ENCODE data around the gene RUFY3.
"Not testable (repeated sequence)": the region's sequence is repeated elsewhere in the genome, so short reads cannot be mapped to it uniquely, and the experiment has no call there.

Gene RUFY3, protein sequence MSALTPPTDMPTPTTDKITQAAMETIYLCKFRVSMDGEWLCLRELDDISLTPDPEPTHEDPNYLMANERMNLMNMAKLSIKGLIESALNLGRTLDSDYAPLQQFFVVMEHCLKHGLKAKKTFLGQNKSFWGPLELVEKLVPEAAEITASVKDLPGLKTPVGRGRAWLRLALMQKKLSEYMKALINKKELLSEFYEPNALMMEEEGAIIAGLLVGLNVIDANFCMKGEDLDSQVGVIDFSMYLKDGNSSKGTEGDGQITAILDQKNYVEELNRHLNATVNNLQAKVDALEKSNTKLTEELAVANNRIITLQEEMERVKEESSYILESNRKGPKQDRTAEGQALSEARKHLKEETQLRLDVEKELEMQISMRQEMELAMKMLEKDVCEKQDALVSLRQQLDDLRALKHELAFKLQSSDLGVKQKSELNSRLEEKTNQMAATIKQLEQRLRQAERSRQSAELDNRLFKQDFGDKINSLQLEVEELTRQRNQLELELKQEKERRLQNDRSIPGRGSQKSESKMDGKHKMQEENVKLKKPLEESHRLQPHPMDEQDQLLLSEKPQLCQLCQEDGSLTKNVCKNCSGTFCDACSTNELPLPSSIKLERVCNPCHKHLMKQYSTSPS

DNA sequence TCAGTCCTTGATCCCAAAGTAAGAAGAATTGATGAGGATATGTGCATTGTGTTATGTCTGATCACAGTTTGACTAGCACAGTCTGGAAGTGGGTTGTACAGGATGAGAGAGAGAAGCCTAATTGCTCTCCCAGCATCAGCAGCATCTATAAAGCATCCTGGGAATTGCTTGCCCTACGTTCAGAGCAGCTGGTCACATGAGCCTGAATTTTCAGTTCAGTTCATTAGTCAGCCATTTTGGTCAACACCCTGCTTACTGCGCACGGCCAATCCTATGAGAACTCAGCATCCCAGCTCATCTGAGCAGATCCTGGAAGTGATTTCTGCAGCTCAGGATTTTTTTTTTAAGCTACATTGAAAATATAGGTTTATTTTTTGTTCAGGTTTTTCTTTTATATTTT, at the start of gene RUFY3:
RUFY3 (plus strand) TSS at position 218 of the 400 bp plus-strand sequence. CDS start 610 bp downstream, outside the sequence.
- no peak for DNase-seq (ENCODE audit: low read depth in 2 of 2)

DNA sequence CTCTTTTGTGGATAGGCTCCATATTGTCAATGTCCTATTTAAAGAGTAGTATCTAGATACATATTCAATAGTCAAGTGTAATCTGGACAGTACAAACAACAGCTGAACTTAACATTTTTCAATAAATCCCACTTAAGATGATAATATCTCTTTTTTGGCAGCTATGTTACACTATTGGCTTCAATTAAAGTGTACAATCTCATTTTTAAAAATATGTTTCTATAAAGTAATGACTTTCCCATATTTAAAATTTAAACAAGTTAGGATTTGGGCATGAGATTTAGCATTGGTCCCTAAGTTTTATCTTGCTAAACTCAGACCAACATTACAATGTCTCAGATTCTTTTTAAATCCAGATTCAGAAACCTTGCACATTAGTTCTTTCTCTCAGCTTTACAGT, 47.6 kb upstream of the RUFY3 start:
- DNase-seq (ENCODE audit: low read depth in 2 of 2) = no peak

DNA sequence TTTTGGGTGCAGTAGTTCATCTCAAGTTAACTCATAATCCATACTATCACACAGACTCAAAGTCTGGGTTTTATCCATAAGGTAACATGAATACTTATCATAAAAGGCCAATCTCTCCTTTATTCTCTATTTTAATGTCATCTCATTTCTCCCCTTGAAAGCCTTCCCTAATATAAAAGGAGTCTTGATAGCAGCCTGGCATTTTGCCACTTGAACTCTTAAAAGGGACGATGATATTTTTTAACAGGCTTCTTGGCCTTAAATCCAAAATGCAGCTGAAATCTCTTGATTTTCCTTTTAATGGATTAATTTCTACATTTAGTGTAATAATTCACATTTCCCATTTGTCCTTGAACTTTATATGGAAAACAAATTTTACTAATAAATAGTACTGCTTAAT, 47.0 kb upstream of the RUFY3 start:
- DNase-seq (ENCODE audit: low read depth in 2 of 2) = no peak

DNA sequence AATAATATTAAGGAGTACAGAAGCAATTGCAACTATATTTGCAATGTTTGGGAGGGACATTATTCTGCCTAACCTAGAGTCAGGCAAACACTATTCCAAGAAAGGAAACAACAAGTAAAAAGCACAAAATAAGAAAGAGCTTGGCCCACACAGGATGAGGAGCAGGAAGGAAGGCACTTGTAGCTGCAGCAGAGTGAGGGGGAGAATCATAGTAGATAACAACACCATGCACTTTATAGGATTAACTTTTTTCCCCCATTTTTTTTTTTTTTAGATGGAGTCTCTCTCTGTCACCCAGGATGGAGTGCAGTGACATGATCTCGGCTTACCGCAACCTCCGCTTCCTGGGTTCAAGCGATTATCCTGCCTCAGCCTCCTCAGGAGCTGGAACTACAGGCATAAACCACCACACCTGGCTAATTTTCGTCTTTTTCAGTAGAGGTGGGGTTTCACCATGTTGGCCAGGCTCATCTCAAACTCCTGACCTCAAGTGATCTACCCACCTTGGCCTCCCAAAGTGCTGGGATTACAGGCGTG, 45.1 kb upstream of the RUFY3 start:
- no peak for DNase-seq (ENCODE audit: low read depth in 2 of 2)

DNA sequence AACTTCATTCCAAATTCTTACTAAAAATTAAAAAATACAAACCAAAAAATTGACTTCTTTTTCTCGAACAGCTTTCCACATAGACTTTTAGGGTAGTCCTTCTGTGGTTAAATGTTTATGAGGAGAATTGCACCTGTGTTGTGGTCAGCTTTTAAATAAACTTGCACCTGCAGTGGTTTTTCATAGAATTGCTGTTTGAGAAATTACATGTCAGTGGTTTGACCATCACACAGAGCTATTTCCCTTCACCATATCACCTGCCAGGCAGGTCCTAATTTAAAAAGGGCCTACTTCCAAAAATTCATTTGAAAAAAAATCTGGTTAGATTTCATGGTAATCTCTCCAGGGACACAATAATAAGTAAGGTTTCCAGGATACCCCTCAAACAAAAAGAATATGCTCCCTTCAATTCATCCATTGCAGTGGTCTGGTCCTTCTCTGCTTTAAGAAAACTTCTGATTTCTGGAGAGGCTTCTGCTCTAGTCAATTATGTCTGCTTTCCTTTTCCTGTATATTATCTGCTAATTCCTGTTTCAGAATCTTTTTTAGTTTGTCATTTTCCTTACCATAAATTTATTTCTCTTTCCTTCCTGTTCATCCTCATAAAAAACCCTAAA, 43.3 kb upstream of the RUFY3 start:
- no peak for DNase-seq (ENCODE audit: low read depth in 2 of 2)

DNA sequence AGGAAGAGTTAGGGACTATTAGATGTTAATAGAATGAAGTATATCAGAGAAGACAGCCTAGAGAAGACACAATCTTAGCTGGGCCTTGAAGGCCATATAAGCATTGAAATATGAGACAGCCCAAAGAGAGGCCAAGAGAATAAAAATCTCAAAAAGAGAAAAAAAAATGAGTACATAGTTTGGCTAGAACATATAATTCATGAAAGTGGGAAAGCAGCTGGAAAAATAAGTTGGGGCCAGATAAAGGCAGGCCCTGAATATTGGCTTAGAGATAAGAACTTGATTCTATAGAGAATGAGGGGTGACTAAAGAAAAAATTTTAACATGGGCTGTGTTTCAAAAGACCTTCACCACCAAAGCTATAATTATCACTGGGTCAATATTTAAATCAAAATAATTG, 40.8 kb upstream of the RUFY3 start:
- no peak for DNase-seq (ENCODE audit: low read depth in 2 of 2)

DNA sequence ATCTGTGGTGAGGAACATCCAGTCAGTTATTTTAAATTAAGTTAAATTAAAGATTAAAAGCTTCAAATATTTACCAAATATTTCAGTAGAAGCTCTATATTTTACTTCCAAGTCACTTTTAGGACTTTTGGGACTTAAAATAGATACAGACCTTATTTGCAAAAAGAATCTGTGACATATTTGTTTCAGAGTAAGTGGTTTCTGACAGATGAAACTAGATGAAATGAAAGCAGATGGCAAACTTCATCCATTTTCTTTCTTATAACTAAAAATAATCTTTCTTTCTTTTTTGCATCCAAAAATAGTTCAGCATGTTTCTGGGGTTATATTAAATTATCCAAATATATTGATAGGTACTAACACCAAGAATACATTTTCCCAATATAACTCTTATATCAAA, 40.1 kb upstream of the RUFY3 start:
- DNase-seq (ENCODE audit: low read depth in 2 of 2) = no peak

DNA sequence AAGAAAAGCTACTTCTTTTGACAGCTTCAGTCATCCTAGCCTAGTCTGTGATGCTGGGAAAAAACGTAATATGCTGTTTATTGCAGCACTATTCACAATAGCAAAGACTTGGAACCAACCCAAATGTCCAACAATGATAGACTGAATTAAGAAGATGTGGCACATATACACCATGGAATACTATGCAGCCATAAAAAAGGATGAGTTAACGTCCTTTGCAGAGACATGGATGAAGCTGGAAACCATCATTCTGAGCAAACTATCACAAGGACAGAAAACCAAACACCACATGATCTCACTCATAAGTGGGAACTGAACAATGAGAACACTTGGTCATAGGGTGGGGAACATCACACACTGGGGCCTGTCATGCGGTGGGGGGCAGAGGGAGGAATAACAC, 39.6 kb upstream of the RUFY3 start:
- DNase-seq (ENCODE audit: low read depth in 2 of 2) = not testable (repeated sequence)

DNA sequence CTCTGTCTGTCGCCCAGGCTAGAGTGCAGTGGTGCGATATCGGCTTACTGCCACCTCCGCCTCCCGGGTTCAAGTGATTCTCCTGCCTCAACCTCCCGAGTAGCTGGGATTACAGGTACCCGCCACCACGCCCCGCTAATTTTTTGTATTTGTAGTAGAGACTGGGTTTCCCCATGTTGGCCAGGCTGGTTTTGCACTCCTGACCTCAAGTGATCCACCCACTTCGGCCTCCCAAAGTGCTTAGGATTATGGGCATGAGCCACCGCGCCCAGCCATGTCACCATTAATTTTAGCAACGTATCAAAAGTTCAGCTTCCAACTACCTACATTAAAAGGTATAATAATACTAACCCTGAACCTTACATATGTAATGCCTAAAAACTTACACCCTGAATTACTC, 34.4 kb upstream of the RUFY3 start:
- DNase-seq (ENCODE audit: low read depth in 2 of 2) = no peak

DNA sequence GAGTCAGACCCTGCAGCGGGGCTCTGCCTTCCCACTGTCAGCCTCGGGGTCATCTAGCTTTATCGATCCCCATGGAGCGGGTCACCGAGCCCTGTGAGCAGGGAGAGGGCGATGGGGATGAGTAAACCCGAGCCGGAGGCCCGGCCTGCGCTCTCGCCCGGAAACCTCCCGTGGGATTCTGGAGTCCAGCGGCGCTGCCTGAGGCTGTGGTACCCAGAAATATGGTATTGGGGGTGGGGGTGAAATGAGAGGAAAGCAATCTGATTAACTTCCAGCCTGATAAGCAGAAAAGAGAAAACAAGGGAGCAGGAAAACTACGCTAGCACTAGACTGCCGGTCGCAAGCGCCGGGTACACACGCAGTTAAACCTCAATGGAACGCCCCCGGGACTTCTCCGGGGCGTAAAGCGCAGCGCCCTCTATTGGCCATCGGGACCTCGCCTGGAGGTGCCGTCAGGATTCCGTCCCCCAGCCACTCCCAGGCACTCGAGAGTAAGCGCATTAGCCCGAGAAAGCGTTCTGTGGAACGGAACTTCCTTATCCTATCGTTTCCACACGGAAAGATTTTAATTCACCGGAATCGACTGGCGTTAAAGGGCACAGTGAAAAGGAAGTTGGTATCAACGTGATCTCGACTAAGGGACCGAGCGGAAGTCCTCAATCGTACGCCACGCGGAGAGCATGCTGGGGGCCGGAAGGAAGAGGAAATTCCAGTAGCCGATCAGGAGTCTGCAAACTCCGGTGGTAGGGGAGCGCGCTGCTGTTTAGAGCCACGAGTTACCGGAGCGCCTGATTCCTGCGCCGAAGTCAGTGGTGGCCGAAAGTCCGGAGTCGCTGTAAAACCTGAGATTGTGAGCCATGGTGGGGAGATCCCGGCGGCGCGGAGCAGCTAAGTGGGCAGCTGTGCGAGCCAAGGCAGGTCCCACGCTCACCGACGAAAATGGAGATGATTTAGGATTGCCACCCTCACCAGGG, 33.7 kb upstream of the RUFY3 start, which contains the start of gene UTP3:
UTP3 (plus strand) TSS at position 712 of the 974 bp plus-strand sequence; CDS start at position 858, 146 bp downstream.
- peak; percentile 90 to 92 for DNase-seq (ENCODE audit: low read depth in 2 of 2)

DNA sequence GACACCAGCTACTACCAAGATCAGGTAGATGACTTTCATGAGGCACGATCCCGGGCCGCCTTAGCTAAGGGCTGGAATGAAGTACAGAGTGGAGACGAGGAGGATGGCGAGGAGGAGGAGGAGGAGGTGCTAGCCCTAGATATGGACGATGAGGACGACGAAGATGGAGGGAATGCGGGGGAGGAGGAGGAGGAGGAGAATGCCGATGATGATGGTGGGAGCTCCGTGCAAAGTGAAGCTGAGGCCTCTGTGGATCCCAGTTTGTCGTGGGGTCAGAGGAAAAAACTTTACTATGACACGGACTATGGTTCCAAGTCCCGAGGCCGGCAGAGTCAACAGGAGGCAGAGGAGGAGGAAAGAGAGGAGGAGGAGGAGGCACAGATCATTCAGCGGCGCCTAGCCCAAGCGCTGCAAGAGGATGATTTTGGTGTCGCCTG, 33.0 kb upstream of the RUFY3 start:
- no peak for DNase-seq (ENCODE audit: low read depth in 2 of 2)

DNA sequence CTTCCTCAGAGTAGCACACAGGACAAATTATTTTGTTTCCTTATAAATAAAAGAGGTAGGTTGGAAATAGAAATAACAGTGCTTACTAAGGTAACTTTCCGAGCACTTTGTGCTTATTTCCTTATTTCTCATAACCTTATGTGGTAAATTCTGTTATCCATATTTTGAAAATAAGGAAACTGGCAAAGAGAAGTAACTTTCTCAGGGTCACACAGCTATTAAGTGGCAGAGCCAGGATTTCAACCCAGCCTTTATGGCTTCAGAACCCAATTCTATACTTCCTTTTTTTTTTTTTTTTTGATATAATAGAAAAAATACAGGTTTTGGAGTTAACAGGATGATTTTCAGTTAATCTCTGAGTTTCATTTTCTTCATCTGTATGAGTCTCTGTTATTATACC, 30.1 kb upstream of the RUFY3 start:
- DNase-seq (ENCODE audit: low read depth in 2 of 2) = no peak

DNA sequence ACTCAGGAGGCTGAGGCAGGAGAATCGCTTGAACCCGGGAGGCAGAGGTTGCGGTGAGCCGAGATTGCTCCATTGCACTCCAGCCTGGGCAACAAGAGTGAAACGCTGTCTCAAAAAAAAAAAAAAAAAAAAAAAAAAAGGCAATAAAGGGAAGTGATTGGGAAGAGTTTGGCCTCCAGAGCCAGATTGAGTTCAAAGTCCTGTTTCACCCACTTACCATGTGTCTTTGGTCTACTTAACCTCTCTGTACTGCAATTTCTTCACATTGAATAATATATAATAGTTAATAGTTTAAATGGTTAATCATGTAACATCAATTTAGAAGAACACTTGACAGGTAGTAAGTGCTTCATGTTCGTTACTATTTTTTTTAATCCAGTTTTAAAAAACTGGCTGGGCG, 27.1 kb upstream of the RUFY3 start:
- not testable (repeated sequence) for DNase-seq (ENCODE audit: low read depth in 2 of 2)

DNA sequence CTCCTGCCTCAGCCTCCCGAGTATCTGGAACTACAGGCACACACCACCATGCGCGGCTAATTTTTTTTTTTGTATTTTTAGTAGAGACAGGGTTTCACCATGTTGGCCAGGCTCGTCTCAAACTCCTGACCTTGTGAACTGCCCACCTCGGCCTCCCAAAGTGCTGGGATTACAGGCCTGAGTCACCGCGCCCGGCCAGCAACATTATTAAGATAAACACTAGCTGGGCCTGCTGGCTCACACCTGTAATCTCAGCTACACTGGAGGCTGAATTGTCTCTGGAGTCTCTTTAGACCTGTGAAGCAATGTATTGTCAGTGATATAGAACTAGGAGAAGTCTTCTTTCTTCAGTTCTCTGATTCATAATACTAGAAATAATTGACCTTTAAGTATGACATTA, 23.3 kb upstream of the RUFY3 start:
- DNase-seq (ENCODE audit: low read depth in 2 of 2) = not testable (repeated sequence)

DNA sequence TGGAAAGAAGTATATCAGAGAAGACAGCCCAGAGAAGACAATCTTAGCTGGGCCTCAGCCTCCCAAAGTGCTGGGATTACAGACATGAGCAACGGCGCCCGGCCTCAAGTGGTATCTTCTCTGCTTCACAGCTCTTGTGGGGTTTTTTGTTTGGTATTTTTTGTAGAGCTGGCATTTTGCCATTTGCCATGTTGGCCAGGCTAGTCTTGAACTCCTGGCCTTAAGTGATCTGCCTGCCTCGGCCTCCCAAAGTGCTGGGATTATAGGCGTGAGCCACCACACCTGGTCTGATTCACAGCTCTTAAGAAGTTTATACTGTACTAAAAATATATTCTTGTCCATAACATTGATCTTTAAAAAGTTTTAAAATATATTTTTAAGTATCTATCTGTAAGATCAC, 21.1 kb upstream of the RUFY3 start:
- DNase-seq (ENCODE audit: low read depth in 2 of 2) = no peak

DNA sequence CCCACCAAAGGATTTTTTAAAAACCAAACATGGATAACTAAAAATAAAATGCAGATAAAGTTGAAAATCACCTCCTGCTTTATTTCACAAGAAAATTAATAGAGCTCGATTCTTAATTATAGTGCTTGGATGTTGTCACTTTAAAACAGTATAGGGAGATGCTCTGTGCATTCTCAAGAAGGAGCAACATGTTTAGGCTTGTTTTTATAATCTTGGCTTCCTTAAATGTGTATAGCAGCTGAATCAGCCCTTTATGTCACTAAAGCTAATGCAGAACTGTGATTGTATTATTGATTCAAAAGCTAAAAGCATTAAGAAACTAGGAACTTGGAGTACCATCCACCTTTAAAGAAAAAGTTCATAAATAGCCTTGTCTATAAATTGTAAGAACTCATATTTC, 20.5 kb upstream of the RUFY3 start:
- DNase-seq (ENCODE audit: low read depth in 2 of 2) = no peak

DNA sequence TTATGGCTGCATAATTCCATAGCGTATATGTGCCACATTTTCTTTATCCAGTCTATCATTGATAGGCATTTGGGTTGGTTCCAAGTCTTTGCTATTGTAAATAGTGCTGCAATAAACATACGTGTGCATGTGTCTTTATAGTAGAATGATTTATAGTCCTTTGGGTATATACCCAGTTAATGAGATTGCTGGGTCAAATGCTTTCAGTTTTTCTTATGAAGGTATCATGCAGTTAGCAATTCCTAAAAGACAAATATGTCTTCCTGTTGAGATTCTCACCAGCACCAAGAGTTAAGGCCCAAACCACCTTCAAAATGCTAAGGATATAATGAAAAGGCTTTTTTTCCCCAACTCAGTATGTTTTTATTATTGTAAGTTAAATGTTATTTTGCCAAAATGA, 19.2 kb upstream of the RUFY3 start:
- not testable (repeated sequence) for DNase-seq (ENCODE audit: low read depth in 2 of 2)

DNA sequence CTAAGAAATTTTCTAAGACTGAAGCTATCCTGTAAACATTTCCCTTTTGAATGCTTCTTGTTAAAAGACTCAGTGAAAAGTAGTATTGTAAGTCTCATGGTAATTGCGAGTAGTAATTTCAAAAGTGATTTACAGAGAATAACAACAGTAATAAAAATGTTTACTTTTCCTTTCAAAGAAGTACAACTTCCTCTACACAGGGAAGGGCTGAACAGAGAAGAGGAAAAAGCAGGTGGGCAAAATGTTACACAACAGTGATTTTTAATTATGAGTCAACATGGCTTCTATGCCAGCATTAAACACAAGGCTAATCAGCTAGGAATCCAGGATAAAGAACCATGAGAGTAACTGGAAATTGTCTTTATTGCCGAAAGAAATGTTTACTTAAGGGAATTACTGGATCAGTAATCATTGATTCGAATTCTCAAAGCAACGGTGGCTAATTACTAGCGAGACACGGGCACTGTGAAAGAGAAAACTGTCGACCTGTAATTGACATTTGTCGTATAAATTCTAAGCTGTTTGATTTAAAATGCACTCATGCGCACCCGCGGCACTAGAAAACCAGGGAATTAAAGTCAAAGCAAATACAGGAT, 18.0 kb upstream of the RUFY3 start:
- no peak for DNase-seq (ENCODE audit: low read depth in 2 of 2)

DNA sequence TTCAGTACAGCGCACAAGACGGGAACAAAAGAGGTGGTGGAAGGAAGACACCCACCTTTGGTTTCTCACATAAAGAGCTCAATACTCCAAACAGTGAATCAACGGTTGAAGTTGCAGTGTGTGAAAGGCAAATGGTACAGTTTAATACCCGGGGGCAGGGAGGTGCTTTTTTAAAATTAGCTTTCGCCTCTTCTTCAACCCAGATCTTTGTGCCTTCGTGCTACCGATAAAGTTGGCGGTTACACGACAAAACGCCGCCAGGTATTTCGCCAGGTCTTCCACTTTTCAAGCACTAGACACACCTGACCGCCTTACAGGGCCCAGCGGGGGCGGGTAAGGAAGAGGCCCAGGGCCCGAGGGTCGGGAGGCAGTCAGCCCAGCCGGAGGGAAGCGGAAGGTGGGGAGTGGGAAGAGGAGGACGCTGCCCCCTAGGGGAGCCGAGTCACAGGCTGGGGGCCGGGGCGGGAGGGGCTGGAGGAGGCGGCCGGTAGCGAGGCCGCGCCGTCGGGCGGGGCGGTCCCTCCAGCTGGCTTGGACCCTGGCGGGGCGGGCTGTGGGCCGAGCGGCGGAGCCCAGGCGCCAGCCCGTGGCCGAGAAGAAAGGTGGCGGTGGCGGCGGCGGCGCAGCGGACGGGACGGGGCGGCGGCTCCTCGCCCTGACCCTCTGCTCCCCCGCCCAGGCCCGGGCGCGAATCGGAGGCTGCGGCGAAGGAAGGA, 17.4 kb upstream of the RUFY3 start:
- peak; percentile 15 to 36 for DNase-seq (ENCODE audit: low read depth in 2 of 2)

DNA sequence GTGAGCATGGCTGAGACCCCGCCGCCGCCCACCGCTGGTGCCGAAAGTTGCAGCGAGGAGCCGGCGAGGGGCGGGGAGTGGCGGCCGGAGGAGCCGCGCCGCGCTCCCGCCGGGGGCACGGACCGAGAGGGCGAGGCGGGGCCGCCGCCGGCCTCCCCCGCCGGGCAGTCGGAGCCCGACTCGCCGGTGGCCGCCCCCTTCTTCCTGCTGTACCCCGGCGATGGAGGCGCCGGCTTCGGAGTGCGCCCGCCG, 16.9 kb upstream of the RUFY3 start:
- DNase-seq (ENCODE audit: low read depth in 2 of 2) = no peak

Measured in stimulated activated CD4-positive, alpha-beta T cell treated with anti-CD3 and anti-CD28 coated beads, Interleukin-12 subunit alpha, Interleukin-12 subunit beta, amount 100 ng/mL, for 24 hours (primary cell).